Measurements from ENCODE around the gene ABCA7. TPM values are rescaled to one million over a fixed set of nuclear protein-coding genes. Genes with fewer than 3 reads are reported as not detected.
A peak's percentile ranks its signal among the peaks of the same experiment; 100 is the strongest.
"Not testable (repeated sequence)": the region's sequence is repeated elsewhere in the genome, so short reads cannot be mapped to it uniquely, and the experiment has no call there.

Gene ABCA7
- polyA plus RNA-seq, 3 donors = 6.1 to 6.6 (median 6.5) TPM

DNA sequence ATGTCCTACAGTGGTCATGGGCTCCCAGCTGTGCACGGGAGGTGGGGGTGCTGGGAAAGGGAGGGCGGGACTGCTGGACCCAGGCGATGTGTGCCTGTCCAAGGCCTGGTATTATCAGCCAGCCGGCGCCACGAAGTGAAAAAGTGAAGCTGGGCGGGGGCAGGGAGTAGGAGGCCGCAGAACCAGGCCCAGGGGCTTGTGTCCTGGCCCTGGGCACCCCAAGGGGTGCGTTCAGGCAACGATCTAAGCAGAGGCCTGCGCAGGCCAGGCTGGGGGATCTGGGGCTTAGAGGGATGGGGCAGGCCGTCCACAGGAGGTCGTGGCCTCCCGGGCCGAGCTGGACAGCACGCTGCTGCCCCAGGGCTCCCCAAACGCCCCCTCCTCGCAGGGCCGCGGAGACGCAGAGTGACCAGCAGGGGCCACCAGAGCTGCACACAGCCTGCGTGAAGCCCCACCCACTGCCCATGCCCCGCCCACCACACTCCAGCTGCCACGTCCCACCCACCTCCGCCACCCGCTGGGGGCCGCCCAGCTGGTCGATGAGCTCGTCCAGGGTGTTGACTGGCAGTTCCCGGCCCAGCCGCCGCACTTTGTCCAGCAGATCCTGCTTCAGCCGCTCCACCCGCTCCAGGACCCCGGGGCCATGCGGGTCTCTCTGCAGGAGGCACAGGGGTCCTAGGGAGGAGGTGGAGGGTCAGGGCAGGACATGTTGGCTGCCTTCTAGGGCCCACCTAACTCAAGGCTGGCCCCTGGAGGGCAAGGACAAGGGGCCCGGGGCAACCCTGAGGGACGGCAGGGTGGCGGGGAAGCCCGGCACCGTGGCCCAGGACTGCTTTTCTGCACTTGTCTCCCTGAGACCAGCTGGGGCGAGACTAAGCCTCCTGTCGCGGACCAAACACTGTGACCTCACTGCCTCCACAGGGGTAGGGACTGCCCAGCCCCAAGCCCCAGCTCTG lies 73.4 kb downstream of the ABCA7 start:
- DNase-seq (ENCODE audit: low read depth in 3 of 3, low spot score in 2 of 3) = peak in 1 of 3 donors; percentile 79

GRCh38 chr19:1113986-1114483 lies 74.1 kb downstream of the ABCA7 start:
- no peak for DNase-seq (ENCODE audit: low read depth in 3 of 3, low spot score in 2 of 3)

GRCh38 chr19:1114728-1115127 lies 74.8 kb downstream of the ABCA7 start:
- not testable (repeated sequence) for DNase-seq (ENCODE audit: low read depth in 3 of 3, low spot score in 2 of 3)

Other genes starting within 250 kb of the ABCA7 start
- 100 to 1,000 TPM; 356 to 395 (median 364) TPM for gene PTBP1, start 242.7 kb upstream of the ABCA7 start, polyA plus RNA-seq (ENCODE audit: insufficient read length in 3 of 3)
- 10 to 100 TPM in 2 of 3 donors, 1 to 10 TPM in 1; 9.5 to 12.3 (median 11.1) TPM for gene PLPPR3, start 218.2 kb upstream of the ABCA7 start, polyA plus RNA-seq (ENCODE audit: insufficient read length in 3 of 3)
- gene AZU1, start 212.3 kb upstream of the ABCA7 start, polyA plus RNA-seq (ENCODE audit: insufficient read length in 3 of 3) = 1 to 10 TPM in 1 of 3 donors, under 1 TPM in 2; 0.31 to 1.1 (median 0.83) TPM
- 1 to 10 TPM in 1 of 3 donors, under 1 TPM in 2; 0.32 to 1.6 (median 0.78) TPM for gene PRTN3, start 199.1 kb upstream of the ABCA7 start, polyA plus RNA-seq (ENCODE audit: insufficient read length in 3 of 3)
- under 1 TPM in 2 of 3 donors, not detected in 1; 0.29 to 0.51 TPM for gene ELANE, start 187.8 kb upstream of the ABCA7 start, polyA plus RNA-seq (ENCODE audit: insufficient read length in 3 of 3)
- 1 to 10 TPM; 1.4 to 2.0 (median 2.0) TPM for gene CFD, start 180.4 kb upstream of the ABCA7 start, polyA plus RNA-seq (ENCODE audit: insufficient read length in 3 of 3)
- 10 to 100 TPM; 41.8 to 54.4 (median 43.9) TPM for gene MED16, start 146.9 kb upstream of the ABCA7 start, polyA plus RNA-seq (ENCODE audit: insufficient read length in 3 of 3)
- not detected for gene RNU6-9, start 146.6 kb upstream of the ABCA7 start, polyA plus RNA-seq (ENCODE audit: insufficient read length in 3 of 3)
- gene R3HDM4, start 126.9 kb upstream of the ABCA7 start, polyA plus RNA-seq (ENCODE audit: insufficient read length in 3 of 3) = 10 to 100 TPM; 32.0 to 37.7 (median 34.1) TPM
- under 1 TPM; 0.19 to 0.67 (median 0.43) TPM for gene KISS1R, start 122.8 kb upstream of the ABCA7 start, polyA plus RNA-seq (ENCODE audit: insufficient read length in 3 of 3)
- gene ARID3A, start 114.1 kb upstream of the ABCA7 start, polyA plus RNA-seq (ENCODE audit: insufficient read length in 3 of 3) = 10 to 100 TPM; 16.2 to 18.9 (median 17.1) TPM
- gene WDR18, start 55.8 kb upstream of the ABCA7 start, polyA plus RNA-seq (ENCODE audit: insufficient read length in 3 of 3) = 10 to 100 TPM; 31.1 to 34.6 (median 34.3) TPM
- under 1 TPM; 0.37 to 0.38 (median 0.37) TPM for gene GRIN3B, start 39.7 kb upstream of the ABCA7 start, polyA plus RNA-seq (ENCODE audit: insufficient read length in 3 of 3)
- 100 to 1,000 TPM in 1 of 3 donors, 10 to 100 TPM in 2; 86.9 to 103 (median 93.5) TPM for gene TMEM259, start 19.0 kb upstream of the ABCA7 start, polyA plus RNA-seq (ENCODE audit: insufficient read length in 3 of 3)
- not detected for gene RNU6-2, start 18.6 kb upstream of the ABCA7 start, polyA plus RNA-seq (ENCODE audit: insufficient read length in 3 of 3)
- gene CNN2, start 13.5 kb upstream of the ABCA7 start, polyA plus RNA-seq (ENCODE audit: insufficient read length in 3 of 3) = 100 to 1,000 TPM; 151 to 175 (median 158) TPM
- gene ARHGAP45, start 27.1 kb downstream of the ABCA7 start, polyA plus RNA-seq (ENCODE audit: insufficient read length in 3 of 3) = 10 to 100 TPM in 1 of 3 donors, 1 to 10 TPM in 2; 7.2 to 10.6 (median 9.1) TPM
- gene POLR2E, start 55.3 kb downstream of the ABCA7 start, polyA plus RNA-seq (ENCODE audit: insufficient read length in 3 of 3) = 100 to 1,000 TPM; 128 to 161 (median 143) TPM
- gene GPX4, start 63.9 kb downstream of the ABCA7 start, polyA plus RNA-seq (ENCODE audit: insufficient read length in 3 of 3) = 100 to 1,000 TPM; 211 to 268 (median 248) TPM
- gene SBNO2, start 134.2 kb downstream of the ABCA7 start, polyA plus RNA-seq (ENCODE audit: insufficient read length in 3 of 3) = 10 to 100 TPM; 13.4 to 15.6 (median 14.6) TPM
- gene STK11, start 165.7 kb downstream of the ABCA7 start, polyA plus RNA-seq (ENCODE audit: insufficient read length in 3 of 3) = 10 to 100 TPM; 55.4 to 60.2 (median 60.1) TPM
- gene CBARP, start 197.9 kb downstream of the ABCA7 start, polyA plus RNA-seq (ENCODE audit: insufficient read length in 3 of 3) = 1 to 10 TPM in 1 of 3 donors, under 1 TPM in 2; 0.78 to 1.8 (median 0.90) TPM
- gene ATP5F1D, start 201.6 kb downstream of the ABCA7 start, polyA plus RNA-seq (ENCODE audit: insufficient read length in 3 of 3) = 10 to 100 TPM; 65.9 to 89.4 (median 78.9) TPM
- 10 to 100 TPM; 38.0 to 41.7 (median 39.3) TPM for gene MIDN, start 208.5 kb downstream of the ABCA7 start, polyA plus RNA-seq (ENCODE audit: insufficient read length in 3 of 3)
- 100 to 1,000 TPM; 737 to 892 (median 800) TPM for gene CIRBP, start 229.2 kb downstream of the ABCA7 start, polyA plus RNA-seq (ENCODE audit: insufficient read length in 3 of 3)
- gene FAM174C, start 235.4 kb downstream of the ABCA7 start, polyA plus RNA-seq (ENCODE audit: insufficient read length in 3 of 3) = 10 to 100 TPM; 12.7 to 17.3 (median 14.5) TPM
- 1 to 10 TPM; 1.3 to 2.1 (median 1.3) TPM for gene EFNA2, start 245.8 kb downstream of the ABCA7 start, polyA plus RNA-seq (ENCODE audit: insufficient read length in 3 of 3)